Measurements from ENCODE around the gene PTPN22. TPM values are rescaled to one million over a fixed set of nuclear protein-coding genes. Genes with fewer than 3 reads are reported as not detected.
A peak's percentile ranks its signal among the peaks of the same experiment; 100 is the strongest.

The PTPN22 gene
- total RNA-seq, 1 donor from 2014 or later, result not detected

DNA sequence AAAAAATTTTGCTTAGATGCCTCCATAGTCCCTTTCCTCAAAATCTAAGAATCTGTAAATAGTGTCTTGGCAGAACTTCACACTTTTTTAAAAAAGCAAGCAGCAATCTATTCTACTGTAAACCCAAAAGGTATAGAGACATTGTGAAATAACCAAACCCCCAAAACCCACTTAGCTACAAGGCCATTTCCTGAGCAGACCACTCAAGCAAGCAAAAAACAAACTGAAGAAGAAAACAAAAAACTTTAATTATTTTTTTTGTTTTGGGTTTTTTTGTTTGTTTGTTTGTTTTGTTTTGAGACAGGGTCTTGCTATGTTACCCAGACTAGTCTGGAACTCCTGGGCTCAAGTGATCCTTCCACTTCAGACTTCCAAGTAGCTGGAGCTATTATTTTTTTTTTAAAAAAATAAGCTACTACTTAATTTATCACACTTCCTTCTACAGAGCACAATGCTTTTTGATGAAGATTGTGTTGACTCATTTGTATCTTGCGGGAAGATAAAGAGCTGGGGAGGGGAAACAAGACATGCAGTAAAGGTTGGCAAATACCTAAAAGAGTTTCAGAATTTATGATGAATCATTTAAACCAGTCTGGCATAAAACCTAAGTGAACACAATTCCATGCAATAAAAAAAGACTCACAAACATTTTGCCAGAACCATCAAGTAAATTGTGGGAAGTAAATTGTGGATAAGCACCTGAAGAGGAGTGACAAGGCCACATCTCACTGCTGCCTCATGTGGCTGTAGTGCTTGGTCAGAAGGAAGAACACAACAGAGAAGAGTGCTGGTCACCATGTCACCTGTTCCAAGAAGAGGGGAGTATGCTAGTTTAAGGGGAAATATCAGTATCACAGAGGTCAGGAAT, 2.7 kb upstream of the PTPN22 start:
- H3K4me3 Mint-ChIP-seq (ENCODE audit: low read depth), result no peak overlapping the region
- H3K27me3 Mint-ChIP-seq, result no peaks in the 10 kb centered on the region
- H3K4me1 Mint-ChIP-seq (ENCODE audit: low read depth), result peaks cover 6% of the 10 kb centered on the region
- TF ChIP-seq, protein P1, sequence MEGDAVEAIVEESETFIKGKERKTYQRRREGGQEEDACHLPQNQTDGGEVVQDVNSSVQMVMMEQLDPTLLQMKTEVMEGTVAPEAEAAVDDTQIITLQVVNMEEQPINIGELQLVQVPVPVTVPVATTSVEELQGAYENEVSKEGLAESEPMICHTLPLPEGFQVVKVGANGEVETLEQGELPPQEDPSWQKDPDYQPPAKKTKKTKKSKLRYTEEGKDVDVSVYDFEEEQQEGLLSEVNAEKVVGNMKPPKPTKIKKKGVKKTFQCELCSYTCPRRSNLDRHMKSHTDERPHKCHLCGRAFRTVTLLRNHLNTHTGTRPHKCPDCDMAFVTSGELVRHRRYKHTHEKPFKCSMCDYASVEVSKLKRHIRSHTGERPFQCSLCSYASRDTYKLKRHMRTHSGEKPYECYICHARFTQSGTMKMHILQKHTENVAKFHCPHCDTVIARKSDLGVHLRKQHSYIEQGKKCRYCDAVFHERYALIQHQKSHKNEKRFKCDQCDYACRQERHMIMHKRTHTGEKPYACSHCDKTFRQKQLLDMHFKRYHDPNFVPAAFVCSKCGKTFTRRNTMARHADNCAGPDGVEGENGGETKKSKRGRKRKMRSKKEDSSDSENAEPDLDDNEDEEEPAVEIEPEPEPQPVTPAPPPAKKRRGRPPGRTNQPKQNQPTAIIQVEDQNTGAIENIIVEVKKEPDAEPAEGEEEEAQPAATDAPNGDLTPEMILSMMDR (IDR thresholded peaks at IDR 0.05; ENCODE audit: unreplicated experiment), result no peak
- H3K36me3 Mint-ChIP-seq (ENCODE audit: insufficient read depth), result no peaks in the 10 kb centered on the region
- H3K27ac Mint-ChIP-seq, result peak overlapping the region; percentile 27
- no peaks in the 10 kb centered on the region for H3K9me3 Mint-ChIP-seq (ENCODE audit: low read depth)
- no peak for DNase-seq (ENCODE audit: low spot score, unreplicated experiment)

DNA sequence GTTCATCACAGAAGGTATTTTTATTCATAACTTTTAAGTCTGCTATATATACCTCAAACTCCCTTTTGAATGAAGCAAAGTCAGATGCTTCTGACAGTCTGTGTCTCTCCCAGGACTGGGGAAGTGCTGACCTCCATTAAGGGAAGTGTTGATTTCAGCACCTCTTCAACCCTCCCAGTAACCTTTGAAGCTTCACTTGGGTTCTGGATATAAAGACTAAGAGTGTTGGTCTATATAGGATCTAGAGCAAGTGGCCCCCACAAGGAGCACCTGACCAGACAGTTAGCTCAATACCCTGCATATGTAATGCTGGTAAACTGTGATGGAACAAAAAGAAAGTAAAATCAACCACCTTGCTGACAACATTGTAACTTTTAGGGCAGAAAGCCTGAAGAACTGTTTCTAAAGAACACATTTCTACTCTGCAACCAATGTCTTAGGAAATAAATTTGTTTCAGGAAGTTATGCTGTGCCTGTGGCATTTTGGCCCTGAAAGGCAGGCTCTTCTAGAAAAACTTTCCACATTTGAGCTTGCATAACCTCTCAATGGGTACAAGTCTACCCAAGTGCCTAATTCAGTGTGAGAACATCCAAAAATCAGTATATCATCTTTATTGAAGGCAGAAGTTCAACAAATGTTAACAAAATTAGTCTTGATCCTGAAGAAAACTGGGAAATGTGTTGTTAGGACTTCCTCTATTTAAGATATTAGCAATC, 865 bp upstream of the PTPN22 start:
- no peak for DNase-seq (ENCODE audit: low spot score, unreplicated experiment)
- Mint-ChIP-seq H3K36me3 (ENCODE audit: insufficient read depth) (no peaks in the 10 kb centered on the region), H3K4me1 (ENCODE audit: low read depth) (no peaks in the 10 kb centered on the region), H3K27ac (no peak overlapping the region), H3K27me3 (no peaks in the 10 kb centered on the region), H3K9me3 (ENCODE audit: low read depth) (no peaks in the 10 kb centered on the region), H3K4me3 (ENCODE audit: low read depth) (no peak overlapping the region)
- TF ChIP-seq, protein P1 (IDR thresholded peaks at IDR 0.05; ENCODE audit: unreplicated experiment), result no peak

DNA sequence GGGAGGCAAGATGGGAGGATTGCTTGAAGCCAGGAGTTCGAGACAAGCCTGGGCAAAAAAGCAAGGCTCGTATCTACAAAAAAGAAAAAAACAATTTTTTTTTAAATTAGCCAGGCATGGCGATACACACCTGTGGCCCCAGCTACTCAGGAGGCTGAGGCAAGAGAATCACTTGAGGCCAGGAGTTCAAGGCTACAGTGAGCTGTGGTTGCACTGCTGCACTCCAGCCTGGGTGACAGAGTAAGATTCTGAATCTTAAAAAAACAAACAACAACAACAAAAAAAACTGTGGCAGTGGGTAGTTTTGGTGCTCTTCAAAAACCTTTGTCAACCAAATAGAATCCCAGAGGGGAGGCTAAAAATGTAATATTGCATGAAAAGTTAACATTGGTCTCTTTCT, 734 bp downstream of the PTPN22 start:
- H3K4me3 Mint-ChIP-seq (ENCODE audit: low read depth), result no peak overlapping the region
- H3K4me1 Mint-ChIP-seq (ENCODE audit: low read depth), result no peaks in the 10 kb centered on the region
- H3K36me3 Mint-ChIP-seq (ENCODE audit: insufficient read depth), result no peaks in the 10 kb centered on the region
- TF ChIP-seq, protein P1 (IDR thresholded peaks at IDR 0.05; ENCODE audit: unreplicated experiment), result no peak
- no peaks in the 10 kb centered on the region for H3K9me3 Mint-ChIP-seq (ENCODE audit: low read depth)
- no peak for DNase-seq (ENCODE audit: low spot score, unreplicated experiment)
- H3K27me3 Mint-ChIP-seq, result no peaks in the 10 kb centered on the region
- no peak overlapping the region for H3K27ac Mint-ChIP-seq

DNA sequence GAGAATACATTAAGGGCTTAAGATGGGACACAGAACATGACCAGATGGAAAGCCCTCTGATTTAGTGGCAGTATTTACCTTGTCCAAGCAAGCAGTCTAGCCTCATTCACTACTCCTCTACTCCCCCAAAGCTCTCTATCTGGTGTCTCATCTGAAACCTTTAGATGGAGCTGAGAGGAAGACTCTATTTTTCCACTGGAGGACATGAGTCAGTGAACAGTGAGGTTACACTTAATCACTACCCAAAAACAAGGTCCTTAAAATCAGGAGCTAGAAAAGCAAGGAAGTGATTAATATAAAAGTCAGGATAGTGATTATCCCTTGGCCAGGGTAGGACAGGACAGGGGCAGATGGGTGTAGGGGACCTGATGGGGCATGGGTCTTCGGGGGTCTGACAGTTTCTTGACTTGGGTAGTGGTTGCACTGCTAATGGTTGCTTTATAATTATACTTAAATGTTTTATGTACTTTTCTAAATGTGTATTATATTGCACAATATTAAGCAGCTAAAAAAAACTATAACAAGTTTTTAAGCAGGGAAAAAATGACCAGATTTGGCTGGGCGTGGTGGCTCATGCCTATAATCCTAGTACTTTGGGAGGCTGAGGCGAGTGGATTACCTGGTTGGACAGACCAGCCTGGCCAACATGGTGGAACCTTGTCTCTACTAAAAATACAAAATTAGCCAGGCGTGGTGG, 3.0 kb downstream of the PTPN22 start:
- Mint-ChIP-seq H3K36me3 (ENCODE audit: insufficient read depth) (no peaks in the 10 kb centered on the region), H3K4me3 (ENCODE audit: low read depth) (no peak overlapping the region), H3K27ac (no peak overlapping the region), H3K9me3 (ENCODE audit: low read depth) (no peaks in the 10 kb centered on the region), H3K27me3 (no peaks in the 10 kb centered on the region), H3K4me1 (ENCODE audit: low read depth) (no peaks in the 10 kb centered on the region)
- TF ChIP-seq, protein P1 (IDR thresholded peaks at IDR 0.05; ENCODE audit: unreplicated experiment), result no peak
- DNase-seq (ENCODE audit: low spot score, unreplicated experiment), result no peak

DNA sequence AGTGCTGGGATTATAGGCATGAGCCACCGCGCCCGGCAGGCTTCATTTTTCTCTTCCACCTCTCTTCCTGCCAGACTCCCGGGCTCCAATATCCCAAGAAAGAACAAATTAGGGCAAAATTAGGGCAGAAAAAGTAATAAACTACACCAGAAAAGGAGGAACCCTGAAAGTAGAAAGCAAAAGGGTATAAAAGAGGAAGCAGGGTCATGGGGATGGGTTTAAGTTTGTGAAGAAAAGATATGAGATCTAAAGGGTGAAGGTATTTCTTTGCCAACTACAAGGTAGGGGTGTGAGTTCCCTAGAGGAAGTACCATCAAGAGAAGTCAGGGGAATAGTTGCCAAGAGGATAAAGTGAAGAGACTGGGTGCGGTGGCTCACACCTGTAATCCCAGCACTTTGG, 9.9 kb downstream of the PTPN22 start:
- Mint-ChIP-seq H3K27ac (no peak overlapping the region), H3K9me3 (ENCODE audit: low read depth) (no peaks in the 10 kb centered on the region), H3K4me3 (ENCODE audit: low read depth) (no peak overlapping the region), H3K4me1 (ENCODE audit: low read depth) (no peaks in the 10 kb centered on the region), H3K27me3 (no peaks in the 10 kb centered on the region), H3K36me3 (ENCODE audit: insufficient read depth) (no peaks in the 10 kb centered on the region)
- TF ChIP-seq, protein P1 (IDR thresholded peaks at IDR 0.05; ENCODE audit: unreplicated experiment), result no peak
- DNase-seq (ENCODE audit: low spot score, unreplicated experiment), result no peak
